Stimulated activated CD4-positive, alpha-beta T cell treated with anti-CD3 and anti-CD28 coated beads, Interleukin-4, amount 100 ng/mL, for 48 hours (primary cell): ENCODE measurements around the gene AMACR.
"Not testable (repeated sequence)": the region's sequence is repeated elsewhere in the genome, so short reads cannot be mapped to it uniquely, and the experiment has no call there.

Experiments used
- DNase-seq, 2 donors: peaks; one replicate each; pipeline ENCODE4 v3.0.0-alpha.2; 2020; ENCODE audit warnings: low read depth in 2 of 2

AMACR gene

DNA sequence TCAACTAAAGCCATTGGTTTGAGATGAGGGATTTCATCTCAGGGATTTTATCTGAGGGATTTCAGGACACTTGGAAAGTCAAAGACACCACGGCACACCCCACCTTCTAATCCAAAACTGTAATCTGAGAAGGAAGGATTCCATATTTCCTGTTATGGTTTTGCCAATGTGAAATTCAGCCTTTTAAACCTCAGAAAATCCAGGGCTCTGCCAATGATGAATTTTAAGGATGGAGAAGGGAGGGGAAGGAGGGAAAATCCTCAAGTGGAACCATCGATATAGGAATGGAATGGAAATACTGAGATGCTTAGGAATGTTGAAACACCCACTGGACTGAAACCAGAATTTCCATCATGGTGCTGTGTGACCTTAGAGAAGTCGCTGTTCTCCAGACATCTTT is 29.9 kb upstream of the AMACR start:
- DNase-seq, result no peak

GRCh38 chr5:34035756-34036155 is 27.9 kb upstream of the AMACR start:
- DNase-seq, result no peak

DNA sequence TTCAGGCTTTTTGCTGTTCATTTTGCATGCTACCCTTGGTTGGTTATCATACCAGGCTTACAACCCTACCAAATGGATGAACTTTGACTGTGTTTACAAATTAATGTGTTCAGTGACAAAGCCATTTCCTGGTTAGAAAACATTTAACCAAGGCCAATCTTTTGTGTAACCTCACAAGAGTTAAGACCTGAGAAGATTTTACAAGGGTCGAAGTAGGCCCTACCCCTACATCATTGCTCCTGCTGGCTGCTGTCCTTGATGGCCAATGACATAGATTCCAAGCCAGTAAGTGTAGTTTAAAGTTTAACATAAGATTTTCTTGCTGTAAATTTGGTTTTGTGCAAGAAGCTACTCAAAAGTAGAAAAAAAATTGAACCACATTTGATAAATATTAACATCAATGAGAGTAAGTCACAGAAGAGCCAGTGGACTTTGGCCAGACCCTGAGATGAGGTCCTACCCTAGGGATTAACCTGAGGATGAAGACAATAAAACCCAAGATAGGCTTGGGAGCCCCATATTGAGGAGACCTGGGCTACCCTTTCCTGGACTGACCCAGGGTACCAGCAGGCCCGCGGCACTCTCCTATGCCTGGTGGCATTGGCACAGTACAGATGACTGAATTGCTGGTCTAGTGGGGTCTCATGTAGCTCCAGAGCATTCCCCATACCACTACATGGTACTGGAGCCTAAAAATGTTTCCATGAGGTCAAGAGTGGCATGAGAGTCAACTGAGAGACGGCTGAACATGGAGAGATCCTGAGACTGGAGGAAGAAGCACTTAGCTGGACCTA is 26.9 kb upstream of the AMACR start:
- no peak for DNase-seq

DNA sequence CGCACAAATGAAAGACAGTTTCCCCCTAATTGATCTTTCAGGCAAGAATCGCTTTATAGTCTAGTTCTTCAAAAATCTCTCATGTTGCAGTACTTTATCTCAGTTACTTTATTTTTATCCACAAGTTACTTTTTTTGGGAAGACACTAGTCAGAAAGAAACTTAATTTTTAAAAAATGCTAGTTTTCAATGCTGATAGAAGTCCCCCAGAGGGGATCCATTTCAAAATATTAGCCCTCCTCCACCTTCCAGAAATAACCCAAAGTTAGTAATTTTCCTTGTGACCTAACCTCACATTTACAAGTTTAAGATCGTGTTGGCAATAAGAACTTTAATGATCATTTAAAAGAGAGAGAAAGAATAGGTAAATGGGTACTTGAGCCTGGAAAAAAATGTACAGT is 24.1 kb upstream of the AMACR start:
- DNase-seq, result no peak

DNA sequence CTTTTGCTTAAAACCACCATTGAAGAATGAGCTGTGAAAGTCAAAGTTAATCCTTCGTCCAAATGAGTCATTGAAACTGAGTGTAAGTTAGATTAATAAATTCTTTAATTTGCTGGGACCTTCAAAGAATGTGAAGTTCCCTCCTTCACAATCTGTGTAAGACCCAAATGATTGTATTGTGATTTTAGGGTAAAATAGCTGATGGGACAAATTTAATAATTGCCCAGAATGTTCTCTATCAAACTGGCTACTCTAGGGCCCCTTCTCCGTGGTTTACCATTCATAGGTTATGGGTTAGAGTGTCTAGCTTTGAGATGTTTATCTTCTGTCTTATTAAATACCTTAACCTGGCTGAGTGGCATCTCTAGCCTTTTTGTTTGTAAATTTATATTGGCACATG is 23.3 kb upstream of the AMACR start:
- no peak for DNase-seq

DNA sequence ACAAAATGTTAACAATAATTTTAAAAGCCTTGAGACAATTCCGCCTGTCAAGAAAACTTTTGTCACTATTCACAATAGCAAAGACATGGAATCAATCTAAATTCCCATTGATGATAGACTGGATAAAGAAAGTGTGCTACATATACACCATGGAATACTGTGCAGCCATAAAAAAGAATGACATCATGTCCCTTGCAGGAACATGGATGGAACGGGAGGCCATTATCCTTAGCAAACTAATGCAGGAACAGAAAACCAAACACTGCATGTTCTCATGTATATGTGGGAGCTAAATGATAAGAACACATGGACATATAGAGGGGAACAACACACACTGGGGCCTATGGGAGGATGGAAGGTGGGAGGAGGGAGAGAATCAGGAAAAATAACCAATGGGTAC is 22.7 kb upstream of the AMACR start:
- DNase-seq, result not testable (repeated sequence)

GRCh38 chr5:34030048-34030447 is 22.2 kb upstream of the AMACR start:
- DNase-seq, result no peak

GRCh38 chr5:34028349-34028748 is 20.5 kb upstream of the AMACR start:
- DNase-seq, result no peak

GRCh38 chr5:34026089-34026761 is 18.4 kb upstream of the AMACR start:
- no peak for DNase-seq

GRCh38 chr5:34022121-34022705 is 14.4 kb upstream of the AMACR start:
- peak in 1 of 2 donors; percentile 43 for DNase-seq

DNA sequence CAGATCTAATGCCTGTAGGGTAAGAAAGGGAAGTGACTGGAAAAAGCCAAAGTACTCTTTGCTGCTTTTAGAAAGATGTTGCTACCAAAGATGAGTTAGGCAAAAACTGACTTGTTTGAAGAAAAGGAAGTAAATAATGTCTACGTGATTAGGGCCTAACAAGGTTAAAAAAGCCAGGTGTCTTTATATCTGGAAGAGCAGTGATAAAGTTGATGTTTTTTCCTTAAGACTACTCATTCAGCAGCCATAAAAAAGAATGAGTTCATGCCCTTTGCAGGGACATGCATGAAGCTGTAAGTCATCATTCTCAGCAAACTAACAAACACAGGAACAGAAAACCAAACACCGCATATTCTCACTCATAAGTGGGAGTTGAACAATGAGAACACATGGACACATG is 13.5 kb upstream of the AMACR start:
- DNase-seq, result no peak

GRCh38 chr5:34020726-34021125 is 12.9 kb upstream of the AMACR start:
- DNase-seq, result no peak

DNA sequence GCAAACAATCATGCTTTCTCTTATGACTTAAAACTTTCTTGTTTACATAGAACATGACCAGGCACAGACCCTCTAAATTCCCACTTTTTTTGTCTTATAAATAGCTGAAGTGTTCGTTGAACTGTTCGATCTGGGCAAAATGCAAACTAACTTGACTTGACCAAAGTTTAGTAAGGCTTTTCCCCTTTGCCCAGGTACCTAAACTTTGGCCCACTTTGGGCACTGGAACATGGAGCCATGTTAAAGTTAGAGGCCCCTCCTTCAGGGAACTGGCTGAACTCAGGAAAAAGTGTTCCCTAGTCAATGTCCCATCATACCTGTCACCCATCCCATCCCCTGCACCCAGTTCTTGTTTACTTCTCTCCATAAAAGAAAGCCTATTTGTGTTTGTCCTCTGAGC is 9.4 kb upstream of the AMACR start:
- DNase-seq, result no peak

- no peak for DNase-seq
Measured at GRCh38 chr5:34016750-34017149, 8.9 kb upstream of the AMACR start.

DNA sequence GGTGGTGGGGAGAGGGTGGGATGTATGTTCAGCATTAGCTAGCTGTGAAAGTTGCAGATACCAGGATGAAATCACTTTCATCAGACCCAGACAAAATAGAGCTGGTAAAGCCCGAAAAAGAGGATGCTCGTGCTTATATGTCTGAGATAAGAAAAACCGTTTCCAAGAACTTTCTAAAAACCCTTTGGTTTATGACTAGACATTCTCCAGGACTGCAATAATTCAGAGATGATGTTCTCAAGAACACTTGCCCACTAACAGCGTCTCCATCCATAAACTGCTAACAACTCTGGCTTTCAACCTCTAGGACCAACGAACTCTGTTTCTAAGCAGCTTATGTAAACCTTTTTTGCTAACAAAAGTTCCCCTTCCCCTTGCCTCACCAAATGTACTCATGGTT is 8.4 kb upstream of the AMACR start:
- DNase-seq, result no peak

GRCh38 chr5:34015120-34015822 is 7.4 kb upstream of the AMACR start:
- DNase-seq, result peak in 1 of 2 donors; percentile 40

DNA sequence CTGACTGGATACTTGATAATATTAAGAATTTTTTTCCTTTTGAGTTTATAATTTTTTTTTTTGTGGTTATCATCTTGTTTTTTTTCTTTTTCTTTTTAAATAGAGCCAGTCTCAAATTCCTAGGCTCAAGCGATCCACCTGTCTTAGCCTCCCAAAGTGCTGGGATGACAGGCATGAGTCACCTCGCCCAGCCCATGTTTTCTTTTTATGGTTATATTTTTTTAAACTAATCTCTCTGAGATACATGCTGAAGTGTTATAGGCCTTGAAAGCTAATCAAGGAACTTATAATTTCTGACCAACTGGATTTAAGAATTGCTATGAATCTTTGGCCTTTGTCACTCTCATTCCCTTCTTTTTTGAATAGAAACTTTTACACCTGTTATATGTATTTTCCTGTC is 6.8 kb upstream of the AMACR start:
- DNase-seq, result no peak

DNA sequence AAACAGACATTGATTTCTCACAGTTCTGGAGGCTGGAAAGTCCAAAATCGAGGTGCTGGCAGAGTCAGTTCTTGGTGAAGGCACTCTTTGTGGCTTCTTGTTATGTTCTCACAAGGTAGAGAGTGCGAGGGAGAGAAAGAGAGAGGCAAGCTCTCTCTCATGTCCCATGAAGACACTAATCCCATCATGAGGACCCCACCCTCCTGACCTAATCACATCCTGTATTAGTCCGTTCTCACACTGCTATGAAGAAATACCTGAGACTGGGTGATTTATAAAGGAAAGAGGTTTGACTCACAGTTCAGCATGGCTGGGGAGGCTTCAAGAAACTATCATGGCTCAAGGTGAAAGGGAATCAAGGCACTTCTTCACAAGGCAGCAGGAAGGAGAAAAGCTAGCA is 5.7 kb upstream of the AMACR start:
- no peak for DNase-seq

DNA sequence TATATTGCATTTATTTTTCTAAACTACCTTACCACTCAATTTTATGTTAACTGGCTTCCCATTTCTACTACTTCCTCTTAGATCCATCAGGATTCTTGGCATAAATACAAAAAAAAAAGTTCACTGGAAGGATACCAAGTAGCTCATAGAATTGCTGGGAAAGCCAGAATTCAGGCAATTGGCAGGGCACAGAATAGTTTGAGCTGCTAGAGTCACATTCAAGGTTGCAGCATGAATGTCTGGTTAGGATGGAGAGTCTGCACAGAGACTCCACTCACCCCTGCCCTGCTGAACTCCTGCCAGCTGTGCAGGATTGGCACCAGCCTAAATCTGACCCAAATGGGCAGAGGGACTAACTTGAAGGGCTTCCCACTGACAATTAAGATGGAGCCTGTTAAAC is 4.9 kb upstream of the AMACR start:
- DNase-seq, result no peak

- DNase-seq, result no peak
Measured at GRCh38 chr5:34011536-34011935, 3.7 kb upstream of the AMACR start.

GRCh38 chr5:34010146-34010545 is 2.3 kb upstream of the AMACR start:
- not testable (repeated sequence) for DNase-seq

- no peak for DNase-seq
Measured at GRCh38 chr5:34009610-34010009, 1.8 kb upstream of the AMACR start.

- no peak for DNase-seq
Measured at GRCh38 chr5:34008802-34009201, 952 bp upstream of the AMACR start.
